Colonic mucosa (tissue), 4 donors: Measurements from ENCODE around the gene MAGI3. TPM values are rescaled to one million over a fixed set of nuclear protein-coding genes. Genes with fewer than 3 reads are reported as not detected.
"Not testable (repeated sequence)": the region's sequence is repeated elsewhere in the genome, so short reads cannot be mapped to it uniquely, and the experiment has no call there.

Experiments
- DNase-seq: peaks from one replicate; pipeline ENCODE4 v3.0.0-alpha.2; 2020
- H3K27ac ChIP-seq: fragments of 200-600 bp; one replicate; pipeline ENCODE4 v1.8.0; 2021
- H3K27me3 ChIP-seq: fragments of 200-600 bp; one replicate; pipeline ENCODE4 v1.8.0; 2021
- H3K36me3 ChIP-seq: fragments of 200-600 bp; one replicate; pipeline ENCODE4 v1.8.0; 2021
- H3K4me1 ChIP-seq: fragments of 200-600 bp; one replicate; pipeline ENCODE4 v1.8.0; 2021; ENCODE audit warnings: mild to moderate bottlenecking
- H3K4me3 ChIP-seq: fragments of 200-600 bp; one replicate; pipeline ENCODE4 v1.8.0; 2021
- H3K9ac ChIP-seq, 2 donors: one replicate each; pipeline ENCODE4 v1.7.0; 2013; ENCODE audit warnings: control low read depth in 2 of 2, low read depth in 2 of 2, low read length in 2 of 2
- H3K9me3 ChIP-seq: fragments of 200-600 bp; one replicate; pipeline ENCODE4 v1.8.0; 2021
- intact Hi-C: fragments of 100-400 bp; cut with DNase I; formaldehyde crosslinking; loops from one replicate; pipeline ENCODE4 v1.14.1; 2022
- total RNA-seq, 2 donors: library from RNA; stranded (reverse); fragmentation: NEBNext Ultra II Directional in 1 of 2; extraction: Animal tissue kit (Norgen Biotek cat#: 25700) in 1 of 2; gene quantifications; one replicate each; pipeline ENCODE4 v1.2.1, GENCODE V29; 2021
- TF ChIP-seq, protein P1 (sequence below): fragments of 200-600 bp; IDR thresholded peaks from one replicate; pipeline ENCODE4 v1.8.0; 2022; ENCODE audit warnings: antibody characterized with exemption, mild to moderate bottlenecking
- donor health status: healthy.
- donor health status: DM: no; HTN: no; CAD: no.
- donor health status: DM: no; HTN: no; CAD: no.

MAGI3 gene
- total RNA-seq, 2 donors from 2014 or later = 38.2 to 46.5 TPM

DNA sequence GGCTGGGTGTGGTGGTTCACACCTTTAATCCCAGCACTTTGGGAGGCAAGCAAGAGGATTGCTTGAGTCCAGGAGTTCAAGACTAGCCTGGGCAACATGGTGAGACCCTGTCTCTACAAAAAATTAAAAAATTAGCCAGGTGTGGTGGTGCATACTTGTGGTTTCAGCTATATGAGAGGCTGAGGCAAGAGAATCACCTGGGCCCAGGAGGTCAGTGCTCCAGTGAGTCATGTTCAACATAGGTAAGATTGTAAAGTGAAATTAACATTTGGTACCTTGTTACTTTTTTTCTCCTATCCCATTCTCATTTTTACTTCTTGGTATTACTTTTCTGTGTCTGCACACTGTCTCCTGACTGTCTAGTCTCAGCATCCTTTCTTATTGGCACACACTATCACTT is 19.0 kb downstream of the MAGI3 start:
- Histone ChIP-seq H3K9me3 (no peaks in the 10 kb centered on the region), H3K4me3 (no peak overlapping the region), H3K9ac (no peak overlapping the region), H3K36me3 (no peaks in the 10 kb centered on the region), H3K27me3 (no peaks in the 10 kb centered on the region), H3K27ac (no peak overlapping the region), H3K4me1 (no peaks in the 10 kb centered on the region)
- intact Hi-C loops = no loop called here
- TF ChIP-seq, protein P1, sequence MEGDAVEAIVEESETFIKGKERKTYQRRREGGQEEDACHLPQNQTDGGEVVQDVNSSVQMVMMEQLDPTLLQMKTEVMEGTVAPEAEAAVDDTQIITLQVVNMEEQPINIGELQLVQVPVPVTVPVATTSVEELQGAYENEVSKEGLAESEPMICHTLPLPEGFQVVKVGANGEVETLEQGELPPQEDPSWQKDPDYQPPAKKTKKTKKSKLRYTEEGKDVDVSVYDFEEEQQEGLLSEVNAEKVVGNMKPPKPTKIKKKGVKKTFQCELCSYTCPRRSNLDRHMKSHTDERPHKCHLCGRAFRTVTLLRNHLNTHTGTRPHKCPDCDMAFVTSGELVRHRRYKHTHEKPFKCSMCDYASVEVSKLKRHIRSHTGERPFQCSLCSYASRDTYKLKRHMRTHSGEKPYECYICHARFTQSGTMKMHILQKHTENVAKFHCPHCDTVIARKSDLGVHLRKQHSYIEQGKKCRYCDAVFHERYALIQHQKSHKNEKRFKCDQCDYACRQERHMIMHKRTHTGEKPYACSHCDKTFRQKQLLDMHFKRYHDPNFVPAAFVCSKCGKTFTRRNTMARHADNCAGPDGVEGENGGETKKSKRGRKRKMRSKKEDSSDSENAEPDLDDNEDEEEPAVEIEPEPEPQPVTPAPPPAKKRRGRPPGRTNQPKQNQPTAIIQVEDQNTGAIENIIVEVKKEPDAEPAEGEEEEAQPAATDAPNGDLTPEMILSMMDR = no peak
- DNase-seq = no peak

DNA sequence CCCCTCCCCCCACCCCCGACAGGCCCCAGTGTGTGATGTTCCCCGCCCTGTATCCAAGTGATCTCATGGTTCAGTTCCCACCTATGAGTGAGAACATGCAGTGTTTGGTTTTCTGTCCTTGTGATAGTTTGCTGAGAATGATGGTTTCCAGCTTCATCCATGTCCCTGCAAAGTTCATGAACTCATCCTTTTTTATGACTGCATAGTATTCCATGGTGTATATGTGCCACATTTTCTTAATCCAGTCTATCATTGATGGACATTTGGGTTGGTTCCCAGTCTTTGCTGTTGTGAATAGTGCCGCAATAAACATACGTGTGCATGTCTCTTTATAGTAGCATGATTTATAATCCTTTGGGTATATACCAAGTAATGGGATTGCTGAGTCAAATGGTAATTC is 21.7 kb downstream of the MAGI3 start:
- H3K27me3 ChIP-seq = not testable (repeated sequence)

GRCh38 chr1:113415310-113416070 is 25.2 kb downstream of the MAGI3 start:
- no peaks in the 10 kb centered on the region for H3K4me1 ChIP-seq
- TF ChIP-seq, protein P1 = no peak
- H3K4me3 ChIP-seq = no peak overlapping the region
- H3K36me3 ChIP-seq = no peaks in the 10 kb centered on the region
- DNase-seq = no peak
- H3K9ac ChIP-seq = no peak overlapping the region
- no peak overlapping the region for H3K27ac ChIP-seq
- intact Hi-C loops = no loop called here
- H3K9me3 ChIP-seq = no peaks in the 10 kb centered on the region
- no peaks in the 10 kb centered on the region for H3K27me3 ChIP-seq

More for the DNA sequence above, 21.7 kb downstream of the MAGI3 start:
- H3K9ac ChIP-seq, H3K4me1 ChIP-seq, DNase-seq, H3K9me3 ChIP-seq, H3K27ac ChIP-seq, H3K4me3 ChIP-seq, H3K36me3 ChIP-seq, intact Hi-C loops: not testable (repeated sequence)

- H3K27ac ChIP-seq, H3K9ac ChIP-seq, intact Hi-C loops, H3K4me3 ChIP-seq, H3K4me1 ChIP-seq, H3K27me3 ChIP-seq, DNase-seq, H3K9me3 ChIP-seq, H3K36me3 ChIP-seq: not testable (repeated sequence)
These were observed 25.8 kb downstream of the MAGI3 start for GRCh38 chr1:113416071-113416470.

DNA sequence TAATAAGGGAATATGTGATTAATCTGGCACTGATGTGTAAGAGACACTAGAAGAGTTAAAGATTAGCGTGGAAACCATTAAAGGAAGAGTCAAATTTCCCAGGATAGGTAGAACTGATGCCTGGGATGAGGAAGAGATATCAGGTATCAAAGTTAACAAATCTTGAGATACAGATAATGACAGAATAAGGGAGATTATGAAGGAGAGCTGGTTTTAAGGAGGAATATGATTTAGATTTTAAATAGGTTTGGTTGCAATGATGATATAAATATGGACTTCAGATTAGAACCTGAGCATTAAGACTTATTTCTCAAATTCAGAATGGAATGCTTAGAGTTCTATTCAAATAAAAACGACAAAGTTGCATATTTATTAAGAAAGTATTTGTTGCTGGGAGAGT is 26.2 kb downstream of the MAGI3 start:
- Histone ChIP-seq H3K27ac (no peak overlapping the region), H3K27me3 (no peaks in the 10 kb centered on the region), H3K4me1 (no peaks in the 10 kb centered on the region), H3K9me3 (no peaks in the 10 kb centered on the region), H3K4me3 (no peak overlapping the region), H3K9ac (no peak overlapping the region), H3K36me3 (no peaks in the 10 kb centered on the region)
- TF ChIP-seq, protein P1 = no peak
- intact Hi-C loops = no loop called here
- no peak for DNase-seq

- Histone ChIP-seq H3K36me3 (no peaks in the 10 kb centered on the region), H3K27ac (no peak overlapping the region), H3K4me1 (no peaks in the 10 kb centered on the region), H3K9ac (no peak overlapping the region), H3K9me3 (no peaks in the 10 kb centered on the region), H3K27me3 (no peaks in the 10 kb centered on the region), H3K4me3 (no peak overlapping the region)
- intact Hi-C loops = no loop called here
- TF ChIP-seq, protein P1 = no peak
- no peak for DNase-seq
These were observed 32.2 kb downstream of the MAGI3 start for GRCh38 chr1:113422315-113423068.
